ENCODE measurements around the gene LTC4S. TPM values are rescaled to one million over a fixed set of nuclear protein-coding genes. Genes with fewer than 3 reads are reported as not detected.

Gene LTC4S
- total and polyA plus RNA-seq, 9 of the 15 experiments (the other 6 are each of a cell fraction or from before 2014, with no cell fraction given) = 0.17 to 0.77 (median 0.75) TPM; not detected in 6

- ChIA-PET POLR2A (interaction anchor here (0.8 to 3.3 kb wide), 5 partner anchors 11 to 70 kb away, joined by 3 to 15 read pairs (median 4); partner anchors contain the start of gene SQSTM1), CTCF (ENCODE audit: low intra/inter-chr PET ratio) (no interaction called here)
- no TSS peak for BruUV-seq (replicated peaks)
- FAIRE-seq (no peak), DNase-seq (ENCODE audit: extremely low read depth in 1 of 4, low spot score in 3 of 4) (no peak), ATAC-seq (no peak)
- in situ Hi-C loops (cut with MboI) = no loop called here
- Histone ChIP-seq H3K9me1 (ENCODE audit: control insufficient read depth, insufficient read depth, low read length) (no peaks in the 10 kb centered on the region), H3K4me3 (no peak overlapping the region), H3K27me3 (ENCODE audit: control insufficient read depth in 2 of 2, insufficient read depth in 2 of 2, low read length in 2 of 2) (no peaks in the 10 kb centered on the region), H3K4me2 (ENCODE audit: insufficient read depth, low read length) (no peak overlapping the region), H4K20me1 (replicated peaks; ENCODE audit: control insufficient read depth, insufficient read depth, low read length) (peaks cover 4% of the 10 kb centered on the region; the same call in 1 of the 2 replicates), H3K4me1 (replicated peaks in 1 of 2; ENCODE audit: control insufficient read depth in 2 of 2, insufficient read depth in 2 of 2, low read length in 2 of 2) (peaks cover 0 to 19% of the 10 kb centered on the region in 2 experiments; a peak in 3 of 5 replicates), H3K9ac (ENCODE audit: insufficient read depth in 1 of 2, low read depth in 2 of 2, low read length in 2 of 2) (no peak overlapping the region), H3K27ac (ENCODE audit: extremely low read depth, low read depth, low read length) (no peak overlapping the region), H3K79me2 (ENCODE audit: control insufficient read depth, insufficient read depth, low read length) (no peaks in the 10 kb centered on the region; the same call in 2 of the 3 replicates), H2AFZ (ENCODE audit: low read depth, low read length) (no peak overlapping the region), H3K36me3 (ENCODE audit: control insufficient read depth, insufficient read depth, low read length) (peaks cover 81% of the 10 kb centered on the region), H3K9me3 (replicated peaks; ENCODE audit: control insufficient read depth, insufficient read depth, low read depth, low read length) (no peaks in the 10 kb centered on the region)
- 98% methylated on average over 20 of the region's 23 CpGs for whole genome bisulfite sequencing (ENCODE audit: insufficient coverage, low coverage, missing lambda C conversion rate)
- intact Hi-C loops (cut with micrococcal nuclease) = no loop called here
- TF ChIP-seq POLR2AphosphoS2 (IDR thresholded peaks at IDR 0.05; ENCODE audit: low read length) (peak; percentile 42; the same call in 1 of the 2 replicates), NR2F6 (CRISPR knock-in tag; IDR thresholded peaks at IDR 0.05) (no peak), MLLT1 (IDR thresholded peaks at IDR 0.05) (no peak), ZNF77 (CRISPR knock-in tag; IDR thresholded peaks at IDR 0.05) (no peak), HMGXB4 (CRISPR knock-in tag; IDR thresholded peaks at IDR 0.05) (no peak), OTX1 (CRISPR knock-in tag; IDR thresholded peaks at IDR 0.05) (no peak), TCF7 (IDR thresholded peaks at IDR 0.05; ENCODE audit: borderline replicate concordance) (no peak), ZNF3 (CRISPR knock-in tag; IDR thresholded peaks at IDR 0.05) (no peak), NCOA6 (IDR thresholded peaks at IDR 0.05) (no peak), GTF2B (IDR thresholded peaks at IDR 0.05; ENCODE audit: extremely low read depth, insufficient read length) (no peak), HLTF (IDR thresholded peaks at IDR 0.05) (no peak), FOXK2 (conservative IDR thresholded peaks at IDR 0.05 in 1 of 2, IDR thresholded peaks at IDR 0.05 in 1 of 2; ENCODE audit: low read depth in 2 of 2) (no peak), AFF1 (IDR thresholded peaks at IDR 0.05; ENCODE audit: low read depth in 1 of 2, partially characterized antibody in 2 of 2) (no peak), GATAD2B (IDR thresholded peaks at IDR 0.05; ENCODE audit: borderline replicate concordance) (no peak), FOXA1 (IDR thresholded peaks at IDR 0.05; ENCODE audit: borderline replicate concordance) (no peak)
Observed at GRCh38 chr5:179833056-179833708, 39.4 kb downstream of the LTC4S start.

Data from K562 (cell line).